ENCODE data around the gene CDV3.

The CDV3 gene

DNA sequence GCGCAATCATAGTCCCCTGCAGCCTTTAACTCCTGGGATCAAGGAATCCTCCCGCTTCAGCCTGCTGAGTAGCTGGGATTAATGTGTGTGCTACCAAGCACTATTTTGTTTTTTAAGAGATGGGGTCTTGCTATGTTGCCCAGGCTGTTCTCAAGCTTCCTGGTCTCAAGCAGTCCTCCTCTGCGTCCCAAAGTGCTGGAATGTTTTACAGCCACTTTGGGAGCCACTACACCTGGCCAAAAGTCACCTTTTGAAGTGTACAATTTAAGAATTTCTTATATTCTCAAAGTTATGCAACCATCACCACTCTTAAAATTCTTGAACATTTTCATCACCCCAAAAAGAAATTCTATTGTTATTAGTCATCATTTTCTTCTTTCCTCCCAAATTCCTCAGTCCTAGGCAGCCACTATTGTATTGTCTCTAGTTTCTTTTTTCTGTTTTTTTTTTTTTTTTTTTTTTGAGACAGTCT, 17.8 kb downstream of the CDV3 start:
- peak; percentile 75 for DNase-seq (ENCODE audit: low read depth)
- TF ChIP-seq CTCF (IDR thresholded peaks at IDR 0.05; ENCODE audit: low read length, missing control alignments) = no peak

GRCh38 chr3:133592843-133593242, 19.4 kb downstream of the CDV3 start:
- H3K4me3 ChIP-seq (replicated peaks; ENCODE audit: low read depth, low read length) = no peak overlapping the region
- TF ChIP-seq CTCF (IDR thresholded peaks at IDR 0.05; ENCODE audit: low read length, missing control alignments) = no peak
- DNase-seq (ENCODE audit: low read depth) = no peak

More for the DNA sequence above, 17.8 kb downstream of the CDV3 start:
- no peak overlapping the region for H3K4me3 ChIP-seq (replicated peaks; ENCODE audit: low read depth, low read length)

GRCh38 chr3:133593243-133593642, 19.8 kb downstream of the CDV3 start:
- no peak overlapping the region for H3K4me3 ChIP-seq (replicated peaks; ENCODE audit: low read depth, low read length)
- TF ChIP-seq CTCF (IDR thresholded peaks at IDR 0.05; ENCODE audit: low read length, missing control alignments) = no peak
- DNase-seq (ENCODE audit: low read depth) = no peak

GRCh38 chr3:133595341-133595740, 21.9 kb downstream of the CDV3 start:
- no peak for TF ChIP-seq CTCF (IDR thresholded peaks at IDR 0.05; ENCODE audit: low read length, missing control alignments)
- H3K4me3 ChIP-seq (replicated peaks; ENCODE audit: low read depth, low read length) = no peak overlapping the region
- no peak for DNase-seq (ENCODE audit: low read depth)

DNA sequence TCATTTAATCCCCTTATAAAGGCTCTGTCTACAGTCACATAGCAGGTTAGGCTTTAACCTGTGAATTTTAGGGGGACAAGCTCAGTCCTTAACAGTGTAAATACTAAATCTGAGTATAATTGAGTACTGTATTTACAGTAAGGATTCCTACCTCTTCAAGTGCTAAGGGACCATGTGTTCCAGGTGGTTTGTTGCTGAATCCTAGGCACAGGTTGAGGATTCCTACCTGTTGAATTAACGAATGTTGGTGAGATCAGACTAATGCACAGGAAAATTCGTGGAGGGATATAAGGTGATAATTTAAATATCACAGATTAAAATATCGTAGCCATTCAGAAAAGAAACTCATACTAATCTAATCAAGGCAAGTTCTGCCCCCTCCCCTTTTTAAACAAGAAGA, 24.9 kb downstream of the CDV3 start:
- no peak for DNase-seq (ENCODE audit: low read depth)
- no peak for TF ChIP-seq CTCF (IDR thresholded peaks at IDR 0.05; ENCODE audit: low read length, missing control alignments)
- no peak overlapping the region for H3K4me3 ChIP-seq (replicated peaks; ENCODE audit: low read depth, low read length)

- no peak overlapping the region for H3K4me3 ChIP-seq (replicated peaks; ENCODE audit: low read depth, low read length)
- no peak for DNase-seq (ENCODE audit: low read depth)
- no peak for TF ChIP-seq CTCF (IDR thresholded peaks at IDR 0.05; ENCODE audit: low read length, missing control alignments)
Observed at GRCh38 chr3:133599280-133599679, 25.8 kb downstream of the CDV3 start.

DNA sequence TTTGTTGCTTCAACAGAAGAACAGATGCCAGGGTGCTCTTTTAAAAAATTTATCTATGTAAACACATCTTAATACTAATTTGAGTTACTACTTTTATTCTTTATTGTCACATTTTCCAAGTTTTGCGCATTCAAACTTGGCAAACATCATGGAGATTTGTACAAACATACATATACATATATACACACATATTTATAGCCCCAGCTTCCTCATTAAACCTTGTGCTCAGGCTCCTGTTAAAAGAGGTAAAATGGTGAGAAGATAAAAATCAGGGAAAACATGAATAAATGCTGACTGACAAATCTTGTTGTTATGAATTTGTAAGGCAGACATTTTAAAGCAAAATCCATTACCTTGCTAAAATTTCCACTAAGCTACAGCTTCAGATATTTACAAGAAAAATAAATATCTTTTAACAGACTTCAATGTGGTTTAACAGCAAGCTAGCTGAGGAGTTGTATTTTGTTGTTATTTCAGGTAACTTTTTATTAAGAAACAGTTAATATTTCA, 27.1 kb downstream of the CDV3 start:
- no peak for DNase-seq (ENCODE audit: low read depth)
- TF ChIP-seq CTCF (IDR thresholded peaks at IDR 0.05; ENCODE audit: low read length, missing control alignments) = no peak
- no peak overlapping the region for H3K4me3 ChIP-seq (replicated peaks; ENCODE audit: low read depth, low read length)
